Adrenal gland (tissue), 12 donors: ENCODE data around the gene ARL5C. TPM values are rescaled to one million over a fixed set of nuclear protein-coding genes. Genes with fewer than 3 reads are reported as not detected.

Experiments used
- DNase-seq, 7 donors: peaks; one replicate each; pipeline ENCODE4 v3.0.0-alpha.2; 2019 to 2020
- H3K27ac ChIP-seq, 5 donors: fragments of 200-600 bp; sonication (generic) in 4 of 5; 1 replicate in 3 of 5; 2 replicates in 2 of 5; pipeline versions ENCODE4 v1.5.1 to v1.8.0; 2016 to 2020; ENCODE audit warnings: mild to moderate bottlenecking in 1 of 5
- H3K27me3 ChIP-seq: fragments of 200-600 bp; 2 replicates; pipeline ENCODE4 v1.8.0; 2021
- H3K36me3 ChIP-seq, 2 donors: fragments of 200-600 bp; replicated peaks in 1 of 2; 1 replicate in 1 of 2; 2 replicates in 1 of 2; pipeline versions ENCODE4 v1.5.1 to v1.8.0; 2018 to 2022
- H3K4me1 ChIP-seq, 2 donors: fragments of 200-600 bp; replicated peaks in 1 of 2; 1 replicate in 1 of 2; 2 replicates in 1 of 2; pipeline versions ENCODE4 v1.5.1 to v1.8.0; 2018 to 2021
- H3K4me3 ChIP-seq, 4 donors: fragments of 200-600 bp; sonication (generic) in 3 of 4; one replicate each; pipeline ENCODE4 v1.5.1; 2016 to 2018
- H3K9me3 ChIP-seq, 3 donors: fragments of 200-600 bp; sonication (generic) in 1 of 3; replicated peaks in 1 of 3; 1 replicate in 2 of 3; 2 replicates in 1 of 3; pipeline versions ENCODE4 v1.5.1 to v1.8.0; 2016 to 2021
- POLR2A ChIP-seq, 2 donors: fragments of 450-650 bp; IDR thresholded peaks; one replicate each; pipeline ENCODE4 v1.6.1; 2017; ENCODE audit warnings: antibody characterized with exemption in 2 of 2, mild to moderate bottlenecking in 2 of 2, moderate library complexity in 1 of 2
- WGBS, 4 donors: extraction: QIAGEN DNeasy Blood & Tissue Kit in 2 of 4; methylation state at CpG; one replicate each; pipeline versions ENCODE4 v1.1.5 to v1.1.7; 2013 to 2017; 5-methylcytosine and 5-hydroxymethylcytosine counted together
- intact Hi-C, 2 donors: fragments of 100-400 bp; cut with DNase I; formaldehyde crosslinking; loops; one replicate each; pipeline versions ENCODE4 v1.14.1 to v1.15.0; 2022 to 2023
- polyA plus RNA-seq, 3 donors: library from polyadenylated mRNA; stranded (reverse); fragments of 200-250 nt in 2 of 3; fragments of 350-450 nt in 1 of 3; fragmentation: Illumina TruSeq in 1 of 3; extraction: RNeasy Lipid Tissue Mini Kit (QIAGEN cat#74804) in 1 of 3; gene quantifications; one replicate each; pipeline ENCODE4 v1.2.3, GENCODE V29; 2013 to 2014
- total RNA-seq, 9 donors: library from RNA; depleted of rRNA in 4 of 9; stranded (reverse); fragments of >200 nt in 4 of 9; fragments of 120-200 nt in 1 of 9; fragmentation: NEBNext Ultra II Directional in 1 of 9; extraction: Animal tissue kit (Norgen Biotek cat#: 25700) in 1 of 9; gene quantifications; one replicate each; pipeline versions ENCODE4 v1.1.0 to v1.2.4, GENCODE V29; 2013 to 2023
- TF ChIP-seq, protein P1 (sequence below), 6 experiments: fragments of 450-650 bp in 4 of 6; fragments of 200-600 bp in 2 of 6; sonication (generic) in 1 of 6; IDR thresholded peaks; 1 replicate in 5 of 6; 2 replicates in 1 of 6; pipeline versions ENCODE4 v1.5.1 to v1.8.0; 2016 to 2021; ENCODE audit warnings: antibody characterized with exemption in 6 of 6, mild to moderate bottlenecking in 2 of 6, moderate library complexity in 1 of 6
- donor health status: healthy with polysubstance abuse.
- donor health status: Bipolar disorder and iron deficiency.
- donor health status: DM: yes; HTN: yes; CAD: no.
- donor health status: DM: no; HTN: no; CAD: no.
- donor health status: DM: no; HTN: no; CAD: no.
- donor health status: DM: yes; HTN: yes; CAD: no.

ARL5C gene
- total and polyA plus RNA-seq, 12 donors = not detected

DNA sequence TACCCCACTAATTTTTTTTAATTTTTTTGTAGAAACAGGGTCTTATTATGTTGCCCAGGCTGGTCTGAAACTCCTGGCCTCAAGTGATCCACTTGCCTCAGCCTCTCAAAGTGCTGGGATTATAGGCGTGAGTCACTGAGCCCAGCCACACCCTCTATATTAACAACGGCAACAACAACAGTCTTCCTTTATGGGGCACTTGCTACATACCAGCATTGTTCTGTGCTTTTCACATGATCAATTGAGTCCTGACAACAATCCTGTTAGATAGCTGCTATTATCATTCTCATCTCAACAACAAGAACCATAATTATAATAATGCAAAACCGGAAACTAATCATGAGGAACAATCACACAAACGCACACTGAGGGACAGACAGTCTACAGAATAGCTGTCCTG, 12.6 kb upstream of the ARL5C start:
- H3K36me3 ChIP-seq = peaks cover 0 to 17% of the 10 kb centered on the region in 2 donors
- intact Hi-C loops = no loop called here
- TF ChIP-seq POLR2A (IDR thresholded peaks at IDR 0.05) = no peak
- no peaks in the 10 kb centered on the region for H3K4me1 ChIP-seq
- H3K27me3 ChIP-seq = no peaks in the 10 kb centered on the region
- H3K9me3 ChIP-seq = no peaks in the 10 kb centered on the region
- H3K27ac ChIP-seq = no peak overlapping the region
- 79 to 95% (median 91%) methylated on average over 4 of the region's 4 CpGs for WGBS, 4 donors
- no peak for DNase-seq
- H3K4me3 ChIP-seq = no peak overlapping the region

DNA sequence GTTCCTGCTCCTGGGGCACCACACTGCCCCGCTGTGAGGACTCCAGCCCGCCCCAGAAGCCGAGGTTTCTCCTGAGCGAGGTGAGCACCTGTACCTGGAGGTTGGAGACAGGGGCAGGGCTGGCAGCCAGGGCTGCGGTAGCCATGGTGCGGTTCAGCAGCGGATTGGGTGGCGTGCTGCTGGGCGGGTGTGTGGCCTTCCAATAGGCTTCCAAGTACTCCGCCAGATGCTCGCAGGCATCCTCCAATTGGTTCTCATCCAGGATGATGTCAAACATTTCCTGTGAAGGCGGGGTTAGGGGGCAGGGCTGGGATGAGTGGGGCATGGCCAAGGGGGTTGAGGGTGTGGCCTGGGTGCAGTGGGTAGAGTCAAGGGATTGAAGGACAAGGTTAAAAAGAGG, 11.3 kb upstream of the ARL5C start:
- intact Hi-C loops = no loop called here
- peaks cover 0 to 17% of the 10 kb centered on the region in 2 donors for H3K36me3 ChIP-seq
- H3K4me1 ChIP-seq = no peaks in the 10 kb centered on the region
- no peaks in the 10 kb centered on the region for H3K27me3 ChIP-seq
- no peak overlapping the region for H3K27ac ChIP-seq
- WGBS, 4 donors = 90 to 91% (median 91%) methylated on average over 6 to 12 of the region's 12 CpGs
- TF ChIP-seq, protein P1, sequence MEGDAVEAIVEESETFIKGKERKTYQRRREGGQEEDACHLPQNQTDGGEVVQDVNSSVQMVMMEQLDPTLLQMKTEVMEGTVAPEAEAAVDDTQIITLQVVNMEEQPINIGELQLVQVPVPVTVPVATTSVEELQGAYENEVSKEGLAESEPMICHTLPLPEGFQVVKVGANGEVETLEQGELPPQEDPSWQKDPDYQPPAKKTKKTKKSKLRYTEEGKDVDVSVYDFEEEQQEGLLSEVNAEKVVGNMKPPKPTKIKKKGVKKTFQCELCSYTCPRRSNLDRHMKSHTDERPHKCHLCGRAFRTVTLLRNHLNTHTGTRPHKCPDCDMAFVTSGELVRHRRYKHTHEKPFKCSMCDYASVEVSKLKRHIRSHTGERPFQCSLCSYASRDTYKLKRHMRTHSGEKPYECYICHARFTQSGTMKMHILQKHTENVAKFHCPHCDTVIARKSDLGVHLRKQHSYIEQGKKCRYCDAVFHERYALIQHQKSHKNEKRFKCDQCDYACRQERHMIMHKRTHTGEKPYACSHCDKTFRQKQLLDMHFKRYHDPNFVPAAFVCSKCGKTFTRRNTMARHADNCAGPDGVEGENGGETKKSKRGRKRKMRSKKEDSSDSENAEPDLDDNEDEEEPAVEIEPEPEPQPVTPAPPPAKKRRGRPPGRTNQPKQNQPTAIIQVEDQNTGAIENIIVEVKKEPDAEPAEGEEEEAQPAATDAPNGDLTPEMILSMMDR (IDR thresholded peaks at IDR 0.05) = no peak
- no peak for DNase-seq
- no peaks in the 10 kb centered on the region for H3K9me3 ChIP-seq
- no peak overlapping the region for H3K4me3 ChIP-seq

DNA sequence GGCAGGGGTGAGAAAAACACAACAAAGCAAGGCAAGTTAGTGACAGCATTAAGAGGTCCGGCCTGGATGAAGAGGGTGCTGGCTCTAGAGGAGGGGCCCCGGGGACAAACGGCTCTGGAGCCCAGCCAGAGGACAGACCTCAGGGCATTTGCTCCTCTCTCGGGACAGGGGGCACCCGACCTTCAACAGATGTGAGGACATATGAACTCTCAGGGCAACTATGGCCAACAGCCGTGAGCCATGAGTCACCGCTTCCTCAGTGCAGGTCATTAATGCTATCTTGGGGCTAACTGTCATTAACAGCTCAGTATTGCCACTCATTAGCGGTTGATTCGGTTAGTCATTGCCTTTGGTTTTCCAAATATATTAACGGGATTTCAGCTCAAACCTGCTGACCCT, 9.7 kb upstream of the ARL5C start:
- Histone ChIP-seq H3K36me3 (peaks cover 0 to 10% of the 10 kb centered on the region in 2 donors), H3K4me1 (no peaks in the 10 kb centered on the region)

DNA sequence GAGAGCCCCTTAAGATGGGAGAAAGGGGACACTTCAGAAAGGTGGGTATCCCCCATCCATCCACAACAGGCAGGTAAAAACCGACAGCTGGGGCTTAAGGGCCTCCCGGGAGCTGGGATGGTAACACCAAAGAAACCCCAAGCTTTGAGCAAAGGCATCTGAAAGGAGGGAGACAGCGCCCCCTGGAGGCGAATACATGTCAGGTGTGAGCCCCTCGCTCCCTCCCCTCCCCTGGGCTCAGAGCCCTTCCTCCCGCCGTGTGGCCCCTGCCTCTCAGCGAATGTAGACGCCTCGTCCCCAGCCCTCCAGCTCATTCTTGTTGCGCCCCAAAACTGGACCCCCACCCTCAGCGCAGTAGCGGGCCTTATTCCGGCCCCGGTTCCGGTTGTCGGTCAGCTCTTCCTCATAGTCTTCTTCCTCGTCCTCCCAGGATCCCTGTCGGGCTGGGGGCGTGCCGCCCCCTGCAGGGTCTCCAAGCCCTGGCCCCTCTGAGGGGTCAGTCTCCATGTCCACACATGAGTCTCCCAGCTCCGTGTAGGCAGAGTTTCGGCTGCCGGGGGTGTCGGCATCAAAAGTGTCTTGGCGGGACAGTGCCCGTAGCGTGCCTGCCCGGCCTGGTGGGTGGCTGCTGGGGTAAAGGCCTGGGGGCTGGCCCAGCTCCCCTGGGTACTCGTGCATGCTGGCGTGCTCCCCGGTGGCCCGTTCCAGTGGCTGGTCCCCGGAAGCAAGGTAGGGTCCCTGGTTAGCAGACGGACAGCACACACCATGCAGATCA, 9.1 kb upstream of the ARL5C start:
- H3K36me3 ChIP-seq = peaks cover 0 to 10% of the 10 kb centered on the region in 2 donors
- no peaks in the 10 kb centered on the region for H3K27me3 ChIP-seq
- intact Hi-C loops = no loop called here
- 57 to 66% (median 59%) methylated on average over 30 to 35 of the region's 35 CpGs for WGBS, 4 donors
- DNase-seq = peak in 6 of 7 donors; percentile 50 to 85 (median 79)
- H3K4me1 ChIP-seq = no peaks in the 10 kb centered on the region
- H3K4me3 ChIP-seq = no peak overlapping the region
- TF ChIP-seq POLR2A (IDR thresholded peaks at IDR 0.05) = no peak
- TF ChIP-seq, protein P1 (IDR thresholded peaks at IDR 0.05) = peak; percentile 52 to 80 (median 70)
- H3K9me3 ChIP-seq = no peaks in the 10 kb centered on the region
- no peak overlapping the region for H3K27ac ChIP-seq

More for the DNA sequence above, 9.7 kb upstream of the ARL5C start:
- H3K27ac ChIP-seq = no peak overlapping the region
- H3K9me3 ChIP-seq = no peaks in the 10 kb centered on the region
- intact Hi-C loops = no loop called here
- H3K27me3 ChIP-seq = no peaks in the 10 kb centered on the region
- no peak for TF ChIP-seq POLR2A (IDR thresholded peaks at IDR 0.05)
- TF ChIP-seq, protein P1 (IDR thresholded peaks at IDR 0.05) = no peak
- no peak for DNase-seq
- WGBS, 4 donors = 58 to 69% (median 67%) methylated on average over 10 of the region's 10 CpGs
- H3K4me3 ChIP-seq = no peak overlapping the region
